Measurements from ENCODE around the gene SESN3. TPM values are rescaled to one million over a fixed set of nuclear protein-coding genes. Genes with fewer than 3 reads are reported as not detected.

The SESN3 gene
- total RNA-seq, 2 experiments from 2014 or later, result 19.4 to 19.5 TPM

- ChIA-PET CTCF (interaction anchor here (0.9 kb wide), 1 partner anchor 24 kb away, joined by 3 read pairs; no protein-coding TSS in a partner anchor), POLR2A (no interaction called here)
- intact Hi-C loops (cut with micrococcal nuclease), result no loop called here
- Mint-ChIP-seq H3K9me3 (no peaks in the 10 kb centered on the region), H3K4me3 (no peak overlapping the region), H3K36me3 (ENCODE audit: low read depth) (peaks cover 15% of the 10 kb centered on the region), H3K27me3 (no peaks in the 10 kb centered on the region), H3K4me1 (ENCODE audit: low read depth) (peaks cover 14% of the 10 kb centered on the region), H3K27ac (no peak overlapping the region)
- no peak for TF ChIP-seq CTCF (IDR thresholded peaks at IDR 0.05)
- ATAC-seq (no peak), DNase-seq (no peak)
These were observed 48.6 kb downstream of the SESN3 start for GRCh38 chr11:95182397-95182796.

DNA sequence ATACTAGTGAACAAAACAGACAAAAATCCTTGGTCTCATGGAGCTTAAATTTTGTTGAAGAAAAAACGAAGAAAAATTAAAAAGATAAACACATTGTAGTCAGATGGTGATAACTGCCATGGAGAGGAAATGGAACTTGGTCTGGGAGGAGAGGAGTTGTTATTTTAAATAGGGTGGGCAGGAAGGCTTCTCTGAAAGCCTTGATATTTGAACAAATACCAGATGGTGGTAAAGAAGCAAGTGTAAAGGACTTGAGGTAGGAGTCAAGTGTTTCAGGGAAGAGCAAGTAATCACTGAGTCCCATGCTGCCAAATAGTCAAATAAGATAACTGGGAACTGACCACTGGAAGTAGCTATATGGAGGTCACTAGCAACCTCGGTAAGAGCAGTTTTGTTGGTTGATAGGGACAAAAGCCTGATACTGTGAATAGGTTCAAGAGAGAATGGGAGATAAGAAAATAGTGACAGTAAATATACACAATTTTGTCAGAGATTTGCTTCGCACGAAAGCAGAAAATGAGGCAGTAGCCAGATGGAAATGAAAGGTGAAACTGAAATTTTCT, 55.1 kb downstream of the SESN3 start:
- intact Hi-C loops (cut with micrococcal nuclease), result no loop called here
- ATAC-seq (no peak), DNase-seq (no peak)
- ChIA-PET CTCF (interaction anchor here (0.8 to 2.5 kb wide), 5 partner anchors 17 to 588 kb away, joined by 3 to 10 read pairs (median 4); no protein-coding TSS in a partner anchor), POLR2A (no interaction called here)
- no peak for TF ChIP-seq CTCF (IDR thresholded peaks at IDR 0.05)
- Mint-ChIP-seq H3K4me3 (no peak overlapping the region), H3K4me1 (ENCODE audit: low read depth) (no peaks in the 10 kb centered on the region), H3K36me3 (ENCODE audit: low read depth) (peaks cover 7% of the 10 kb centered on the region), H3K27ac (no peak overlapping the region), H3K27me3 (no peaks in the 10 kb centered on the region), H3K9me3 (no peaks in the 10 kb centered on the region)

- CTCF ChIA-PET, result interaction anchor here (1.1 to 10.9 kb wide), 5 partner anchors 9 to 535 kb away, joined by 3 to 53 read pairs (median 4); no protein-coding TSS in a partner anchor
- DNase-seq, result no peak
- H3K27ac Mint-ChIP-seq, result no peak overlapping the region
- peaks cover 4% of the 10 kb centered on the region for H3K36me3 Mint-ChIP-seq (ENCODE audit: low read depth)
- no peak overlapping the region for H3K4me3 Mint-ChIP-seq
- TF ChIP-seq CTCF (IDR thresholded peaks at IDR 0.05), result no peak
- no peaks in the 10 kb centered on the region for H3K9me3 Mint-ChIP-seq
- no peak for ATAC-seq
- POLR2A ChIA-PET, result interaction anchor here (0.5 kb wide), 1 partner anchor 617 kb away, joined by 3 read pairs; no protein-coding TSS in a partner anchor
- no peaks in the 10 kb centered on the region for H3K4me1 Mint-ChIP-seq (ENCODE audit: low read depth)
- intact Hi-C loops (cut with micrococcal nuclease), result no loop called here
- H3K27me3 Mint-ChIP-seq, result no peaks in the 10 kb centered on the region
These were observed 60.7 kb downstream of the SESN3 start for GRCh38 chr11:95170294-95170693.

- Mint-ChIP-seq H3K27me3 (no peaks in the 10 kb centered on the region), H3K9me3 (no peaks in the 10 kb centered on the region), H3K27ac (no peak overlapping the region), H3K4me1 (ENCODE audit: low read depth) (peaks cover 17% of the 10 kb centered on the region), H3K36me3 (ENCODE audit: low read depth) (peaks cover 3% of the 10 kb centered on the region), H3K4me3 (no peak overlapping the region)
- ATAC-seq (no peak), DNase-seq (no peak)
- TF ChIP-seq CTCF (IDR thresholded peaks at IDR 0.05), result no peak
- ChIA-PET POLR2A (no interaction called here), CTCF (interaction anchor here (3.4 to 10.9 kb wide), 2 partner anchors 12 to 538 kb away, joined by 10 to 53 read pairs; no protein-coding TSS in a partner anchor)
- intact Hi-C loops (cut with micrococcal nuclease), result no loop called here
These were observed 64.2 kb downstream of the SESN3 start for GRCh38 chr11:95166781-95167180.

DNA sequence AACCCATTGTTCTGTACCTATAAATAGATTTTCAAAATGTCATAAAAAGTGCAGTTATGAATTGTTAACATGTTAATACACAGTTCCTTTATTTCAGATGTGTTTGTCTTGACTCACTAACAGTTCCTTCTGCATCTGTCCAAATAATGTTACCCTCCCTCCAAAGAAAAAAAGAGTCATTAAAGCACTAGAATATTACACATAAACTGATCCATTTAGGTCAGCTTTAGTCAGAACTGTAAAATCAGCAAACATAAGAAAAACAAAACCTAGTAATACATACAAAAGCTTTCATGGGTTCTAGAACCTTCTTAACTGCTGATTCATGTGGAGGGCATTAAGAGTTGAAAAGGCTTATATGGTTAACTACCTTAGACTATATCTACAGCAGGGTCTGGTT, 65.4 kb downstream of the SESN3 start:
- H3K4me3 Mint-ChIP-seq, result no peak overlapping the region
- no peaks in the 10 kb centered on the region for H3K27me3 Mint-ChIP-seq
- DNase-seq (no peak), ATAC-seq (no peak)
- peaks cover 17% of the 10 kb centered on the region for H3K4me1 Mint-ChIP-seq (ENCODE audit: low read depth)
- intact Hi-C loops (cut with micrococcal nuclease), result no loop called here
- H3K9me3 Mint-ChIP-seq, result no peaks in the 10 kb centered on the region
- CTCF ChIA-PET, result interaction anchor here (0.8 to 10.9 kb wide), 3 partner anchors 11 to 582 kb away, joined by 3 to 53 read pairs (median 10); no protein-coding TSS in a partner anchor
- TF ChIP-seq CTCF (IDR thresholded peaks at IDR 0.05), result no peak
- H3K27ac Mint-ChIP-seq, result peak overlapping the region; percentile 25
- H3K36me3 Mint-ChIP-seq (ENCODE audit: low read depth), result peaks cover 7% of the 10 kb centered on the region
- POLR2A ChIA-PET, result no interaction called here
